ENCODE measurements around the gene PRPF40A.

- TF ChIP-seq CTCF (conservative IDR thresholded peaks at IDR 0.05; ENCODE audit: low read length) (no peak), EZH2phosphoT487 (IDR thresholded peaks at IDR 0.05; ENCODE audit: borderline replicate concordance) (no peak)
Measured at GRCh38 chr2:152738438-152738837, 21.2 kb upstream of the PRPF40A start.

All from Loucy (cell line).